ENCODE results near the gene ABCC6. TPM values are rescaled to one million over a fixed set of nuclear protein-coding genes. Genes with fewer than 3 reads are reported as not detected.
"Not testable (repeated sequence)": the region's sequence is repeated elsewhere in the genome, so short reads cannot be mapped to it uniquely, and the experiment has no call there.

Gene ABCC6
- not detected for polyA plus RNA-seq (2012; ENCODE audit: insufficient read depth, insufficient read length)

DNA sequence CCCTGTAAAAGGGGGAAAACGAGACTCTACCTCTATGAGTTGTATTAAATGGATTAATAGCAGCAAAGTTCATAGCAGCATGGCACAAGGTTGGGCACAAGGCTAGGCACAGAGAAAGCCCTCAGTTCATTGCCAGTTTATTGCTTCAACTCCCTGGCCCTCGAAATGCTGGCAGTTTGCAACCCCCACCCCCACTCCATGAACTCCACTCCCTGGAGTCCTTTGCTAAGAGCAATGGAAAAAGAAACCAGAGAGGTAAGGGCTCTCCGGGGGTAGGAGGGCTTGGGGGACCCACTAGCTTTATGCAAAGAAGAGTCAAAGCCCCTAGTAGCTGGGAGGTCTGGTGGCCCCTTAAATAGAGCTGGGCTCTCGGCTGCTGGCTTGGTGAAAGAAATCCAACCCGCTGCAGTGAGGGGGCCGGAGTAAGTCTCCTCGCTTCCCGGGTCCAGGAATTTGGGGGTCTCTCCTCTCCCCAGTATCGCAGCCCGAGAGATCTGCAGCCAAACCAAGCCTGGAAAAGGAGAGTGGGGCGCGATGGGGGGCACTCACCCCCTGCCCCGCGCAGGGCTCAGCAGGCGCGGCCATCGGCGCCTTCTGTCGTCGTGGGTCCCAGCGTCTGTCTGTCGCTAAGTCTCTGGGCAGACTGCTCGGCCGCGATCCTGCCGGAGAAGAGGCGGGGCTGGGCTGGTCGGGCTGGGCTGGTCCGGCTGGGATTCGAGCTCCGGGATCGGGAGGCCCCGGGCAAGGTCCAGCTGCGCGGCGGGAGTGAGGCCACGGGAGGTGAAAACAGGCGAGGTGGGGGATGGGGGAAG is at the start of gene ABCC6:
ABCC6 (minus strand) TSS at position 645 of the 812 bp plus-strand sequence; CDS start at position 585, 60 bp downstream.
- H3K4me3 ChIP-seq (ENCODE audit: low read length); DNase-seq (ENCODE audit: low read depth, low spot score): not testable (repeated sequence)

GRCh38 chr16:16272573-16273221 is 49.4 kb upstream of the ABCC6 start:
- DNase-seq (ENCODE audit: low read depth, low spot score); H3K4me3 ChIP-seq (ENCODE audit: low read length): not testable (repeated sequence)

- DNase-seq (ENCODE audit: low read depth, low spot score); H3K4me3 ChIP-seq (ENCODE audit: low read length): not testable (repeated sequence)
These were observed 48.4 kb upstream of the ABCC6 start for GRCh38 chr16:16271658-16272057.

- DNase-seq (ENCODE audit: low read depth, low spot score); H3K4me3 ChIP-seq (ENCODE audit: low read length): not testable (repeated sequence)
These were observed 45.0 kb upstream of the ABCC6 start for GRCh38 chr16:16268185-16268808.

DNA sequence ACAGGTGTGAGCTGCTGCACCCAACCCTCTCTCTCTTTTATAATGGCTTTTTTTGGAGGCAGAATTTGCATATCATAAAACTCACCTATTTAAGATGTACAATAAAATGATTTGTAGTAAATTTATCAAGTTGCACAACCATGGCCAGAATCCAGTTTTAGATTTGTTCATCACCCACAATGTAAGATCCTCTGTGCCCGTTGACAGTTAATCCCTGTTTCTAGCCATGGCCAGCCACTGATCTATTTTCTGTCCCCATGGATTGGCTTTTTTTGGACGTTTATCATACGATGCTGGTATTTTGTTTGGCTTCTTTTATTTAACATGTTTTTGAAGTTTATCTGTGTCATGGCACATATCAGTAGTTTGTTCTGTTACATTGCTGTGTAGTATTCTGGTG is 44.4 kb upstream of the ABCC6 start:
- not testable (repeated sequence) for H3K4me3 ChIP-seq (ENCODE audit: low read length); DNase-seq (ENCODE audit: low read depth, low spot score)

GRCh38 chr16:16265044-16265443 is 41.8 kb upstream of the ABCC6 start:
- not testable (repeated sequence) for H3K4me3 ChIP-seq (ENCODE audit: low read length); DNase-seq (ENCODE audit: low read depth, low spot score)

GRCh38 chr16:16263947-16264346 is 40.7 kb upstream of the ABCC6 start:
- H3K4me3 ChIP-seq (ENCODE audit: low read length); DNase-seq (ENCODE audit: low read depth, low spot score): not testable (repeated sequence)

DNA sequence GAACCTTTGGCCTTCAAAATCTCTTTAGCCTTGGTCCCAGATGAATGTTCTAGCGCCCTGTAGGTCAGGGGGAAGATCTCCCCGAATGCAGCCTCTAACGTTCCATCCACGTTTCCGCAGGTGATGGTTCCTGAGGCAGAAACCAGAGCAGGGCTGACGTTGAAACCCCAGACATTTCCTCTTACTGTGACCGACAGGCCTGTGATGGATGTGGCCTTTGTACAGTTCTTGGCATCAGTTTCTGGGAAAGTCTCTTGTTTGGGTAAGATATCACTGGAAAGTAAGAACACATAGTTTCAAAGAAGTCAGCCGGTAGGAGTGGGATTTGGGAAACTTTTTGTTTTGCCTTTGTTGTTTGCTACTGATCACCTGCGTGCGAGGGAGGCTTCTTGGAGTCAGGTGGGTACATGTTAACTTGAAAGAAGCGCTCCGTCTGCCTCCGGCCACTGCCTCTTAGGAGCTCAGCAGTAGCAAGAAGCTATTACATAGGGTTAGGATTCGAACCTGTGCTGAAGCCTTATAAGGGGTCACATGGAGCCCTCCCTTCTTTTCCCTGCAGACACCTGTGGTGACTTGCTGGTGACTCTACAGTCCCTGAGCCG is 39.8 kb upstream of the ABCC6 start:
- DNase-seq (ENCODE audit: low read depth, low spot score); H3K4me3 ChIP-seq (ENCODE audit: low read length): not testable (repeated sequence)

- DNase-seq (ENCODE audit: low read depth, low spot score); H3K4me3 ChIP-seq (ENCODE audit: low read length): not testable (repeated sequence)
These were observed 36.7 kb upstream of the ABCC6 start for GRCh38 chr16:16259971-16260370.

- not testable (repeated sequence) for DNase-seq (ENCODE audit: low read depth, low spot score)
These were observed 35.5 kb upstream of the ABCC6 start for GRCh38 chr16:16258822-16259221.

DNA sequence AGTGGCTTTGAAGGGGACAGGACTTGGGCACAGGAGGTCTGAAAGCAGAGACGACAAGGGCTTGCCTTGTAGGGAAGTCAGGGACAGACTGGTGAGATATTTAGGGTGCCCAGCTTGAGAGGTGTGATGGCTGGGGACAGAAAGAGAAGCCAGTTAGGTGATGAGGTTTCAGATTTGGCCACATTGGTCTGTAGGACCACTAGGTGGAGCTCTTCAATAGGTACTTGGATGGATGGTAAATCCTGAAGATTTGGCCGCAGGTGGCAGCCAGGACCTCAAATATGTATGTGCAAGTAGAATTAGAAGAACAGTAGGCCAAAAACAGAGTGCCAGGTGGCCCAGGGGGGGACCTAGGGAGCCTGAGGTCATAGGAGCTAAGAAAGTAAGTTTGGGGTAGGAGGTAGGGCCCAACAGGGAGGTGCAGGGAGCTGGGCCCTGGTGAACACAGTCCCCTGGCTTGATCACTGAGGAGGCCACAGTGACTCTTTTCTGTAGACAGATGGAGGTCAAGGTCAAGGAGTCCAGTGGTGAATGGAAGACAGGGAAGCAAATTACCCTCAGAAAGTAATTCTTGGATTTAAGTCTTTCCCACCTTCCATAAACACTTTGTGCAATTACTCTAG is 34.1 kb upstream of the ABCC6 start:
- DNase-seq (ENCODE audit: low read depth, low spot score); H3K4me3 ChIP-seq (ENCODE audit: low read length): not testable (repeated sequence)

More at GRCh38 chr16:16258822-16259221, 35.5 kb upstream of the ABCC6 start:
- H3K4me3 ChIP-seq (ENCODE audit: low read length): not testable (repeated sequence)

DNA sequence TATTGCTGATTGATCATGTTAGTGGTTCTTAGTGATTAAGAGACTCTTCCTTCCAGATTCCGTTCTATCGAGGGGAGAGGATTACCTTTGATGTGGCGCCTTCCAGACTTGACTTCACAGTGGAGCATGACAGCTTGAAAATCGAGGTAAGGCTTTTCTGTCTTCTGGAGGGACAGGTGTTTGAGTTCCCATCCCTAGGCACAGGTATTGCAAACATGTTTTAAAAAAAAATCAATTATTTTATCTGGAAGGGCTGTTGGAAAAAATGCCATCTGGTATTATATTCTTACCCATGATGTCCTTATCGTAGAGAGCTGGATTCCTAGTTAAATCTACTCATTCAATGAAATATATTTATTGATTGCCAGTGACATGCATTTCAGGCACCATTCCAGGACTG is 29.1 kb upstream of the ABCC6 start:
- DNase-seq (ENCODE audit: low read depth, low spot score); H3K4me3 ChIP-seq (ENCODE audit: low read length): not testable (repeated sequence)

- not testable (repeated sequence) for H3K4me3 ChIP-seq (ENCODE audit: low read length); DNase-seq (ENCODE audit: low read depth, low spot score)
These were observed 26.5 kb upstream of the ABCC6 start for GRCh38 chr16:16249621-16250330.

- H3K4me3 ChIP-seq (ENCODE audit: low read length); DNase-seq (ENCODE audit: low read depth, low spot score): not testable (repeated sequence)
These were observed 24.1 kb upstream of the ABCC6 start for GRCh38 chr16:16247439-16247838.

DNA sequence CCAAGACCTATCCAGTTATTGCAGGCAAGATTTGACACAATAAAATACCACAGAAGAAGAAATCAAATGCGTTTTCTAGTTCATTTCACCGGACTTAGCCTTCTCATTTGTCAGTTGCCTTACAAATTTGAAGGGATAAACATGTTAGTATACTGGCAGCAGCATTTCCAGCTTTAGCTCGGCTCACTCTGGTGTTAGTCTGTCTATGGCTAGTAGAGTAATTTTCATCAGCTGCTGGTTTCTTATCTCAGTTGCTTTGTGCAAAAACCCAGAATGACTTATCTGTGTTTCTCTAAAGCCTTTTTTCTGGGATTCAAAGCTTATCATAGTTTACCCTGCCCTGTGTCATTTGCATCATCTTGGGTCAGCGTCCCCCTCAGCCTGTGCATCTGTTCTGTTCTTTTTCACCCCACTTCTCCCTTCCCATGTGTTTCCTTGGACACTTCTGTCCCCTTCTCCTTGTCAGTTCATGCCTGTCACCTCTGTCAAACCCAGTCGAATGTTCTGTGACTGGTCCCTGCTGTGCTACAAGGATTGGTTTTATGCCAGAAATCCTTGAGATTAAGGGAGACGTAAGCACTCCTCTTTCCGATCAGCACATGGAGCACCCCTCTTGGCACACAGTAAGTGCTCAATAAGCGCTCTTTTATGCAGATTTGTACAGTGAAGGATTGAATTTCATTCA is 23.4 kb upstream of the ABCC6 start:
- DNase-seq (ENCODE audit: low read depth, low spot score); H3K4me3 ChIP-seq (ENCODE audit: low read length): not testable (repeated sequence)

- H3K4me3 ChIP-seq (ENCODE audit: low read length); DNase-seq (ENCODE audit: low read depth, low spot score): not testable (repeated sequence)
These were observed 20.6 kb upstream of the ABCC6 start for GRCh38 chr16:16243886-16244285.

- not testable (repeated sequence) for DNase-seq (ENCODE audit: low read depth, low spot score); H3K4me3 ChIP-seq (ENCODE audit: low read length)
These were observed 17.4 kb upstream of the ABCC6 start for GRCh38 chr16:16240667-16241066.

DNA sequence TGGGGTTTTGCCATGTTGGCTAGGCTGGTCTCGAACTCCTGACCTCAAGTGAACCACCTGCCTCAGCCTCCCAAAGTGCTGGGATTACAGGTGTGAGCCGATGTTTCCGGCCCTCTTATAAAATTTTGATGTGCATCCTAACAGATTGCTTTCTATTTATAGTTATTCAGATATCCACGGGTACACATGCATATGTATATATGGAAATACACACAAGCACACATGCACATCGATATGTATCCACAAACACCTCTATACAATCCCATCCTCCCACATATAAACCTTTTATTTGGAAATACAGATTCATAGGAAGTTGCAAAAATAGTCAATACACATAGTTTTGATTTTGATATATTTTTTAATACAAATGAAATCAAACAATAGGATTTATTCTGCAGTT is 14.4 kb upstream of the ABCC6 start:
- H3K4me3 ChIP-seq (ENCODE audit: low read length); DNase-seq (ENCODE audit: low read depth, low spot score): not testable (repeated sequence)
